SU-DHL-6 (cell line): Measurements from ENCODE around the gene JMJD7.

ENCODE experiments used
- H2AFZ ChIP-seq: fragments of 200-600 bp; sonication (generic); 2 replicates; pipeline ENCODE4 v1.6.1; 2014; ENCODE audit warnings: low read depth, mild to moderate bottlenecking, moderate library complexity, mixed read lengths, antibody characterized with exemption, low read length; ENCODE audit not compliant: severe bottlenecking
- H3F3A ChIP-seq: fragments of 200-600 bp; shearing (Covaris generic); 2 replicates; pipeline ENCODE4 v1.6.0; 2016; ENCODE audit warnings: antibody characterized with exemption, mild to moderate bottlenecking; ENCODE audit not compliant: insufficient read depth
- H3K27ac ChIP-seq: fragments of 200-600 bp; sonication (generic); 2 replicates; pipeline ENCODE4 v1.5.1; 2016; ENCODE audit warnings: low read depth, mild to moderate bottlenecking, low read length, moderate library complexity, mixed read lengths
- H3K27me3 ChIP-seq: fragments of 200-600 bp; sonication (generic), shearing (Covaris generic); 2 replicates; pipeline ENCODE4 v1.6.0; 2014; ENCODE audit warnings: mild to moderate bottlenecking, low read length
- H3K36me3 ChIP-seq: fragments of 200-600 bp; sonication (generic); 2 replicates; pipeline ENCODE4 v1.6.1; 2014; ENCODE audit warnings: mild to moderate bottlenecking, low read length, mixed read lengths
- H3K4me2 ChIP-seq: fragments of 300-600, 200-600 bp; shearing (Covaris generic), sonication (generic); 2 replicates; pipeline ENCODE4 v1.6.0; 2014; ENCODE audit warnings: low read length, low read depth, mild to moderate bottlenecking; ENCODE audit not compliant: poor library complexity, severe bottlenecking
- H3K4me3 ChIP-seq: fragments of 200-600 bp; sonication (generic); 2 replicates; pipeline ENCODE4 v1.5.1; 2014; ENCODE audit warnings: antibody characterized with exemption, low read length, mild to moderate bottlenecking, mixed read lengths; ENCODE audit not compliant: insufficient read depth, poor library complexity, severe bottlenecking
- H3K79me2 ChIP-seq: fragments of 200-600 bp; sonication (generic); 2 replicates; pipeline ENCODE4 v1.6.1; 2014; ENCODE audit warnings: mild to moderate bottlenecking, low read length, moderate library complexity; ENCODE audit not compliant: insufficient read depth
- H3K9ac ChIP-seq: fragments of 200-600 bp; sonication (generic); 2 replicates; pipeline ENCODE4 v1.7.0; 2014; ENCODE audit warnings: mild to moderate bottlenecking, low read length
- H3K9me2 ChIP-seq: fragments of 200-600 bp; sonication (generic); replicated peaks from 2 replicates; pipeline ENCODE4 v1.6.1; 2014; ENCODE audit warnings: low read length; ENCODE audit not compliant: insufficient read depth
- H3K9me3 ChIP-seq: fragments of 200-600 bp; sonication (generic); 2 replicates; pipeline ENCODE4 v1.6.1; 2014; ENCODE audit warnings: low read length, mixed read lengths; ENCODE audit not compliant: insufficient read depth
- H4K20me1 ChIP-seq: fragments of 200-600 bp; sonication (generic); 2 replicates; pipeline ENCODE4 v1.6.1; 2014; ENCODE audit warnings: low read depth, mild to moderate bottlenecking, antibody characterized with exemption, low read length, moderate library complexity, mixed read lengths
- CTCF ChIP-seq: fragments of 200-600 bp; sonication (generic); IDR thresholded peaks from one replicate; pipeline ENCODE4 v1.5.1; 2017; ENCODE audit warnings: antibody characterized with exemption, mild to moderate bottlenecking, low read length, moderate library complexity; ENCODE audit not compliant: insufficient read depth, poor library complexity, severe bottlenecking
- EZH2phosphoT487 ChIP-seq: fragments of 200-600 bp; sonication (generic), shearing (Covaris generic); conservative IDR thresholded peaks from 2 replicates; pipeline ENCODE4 v1.6.1; 2018; ENCODE audit warnings: mild to moderate bottlenecking, antibody characterized with exemption, low read length, moderate library complexity, mixed read lengths

Gene JMJD7

GRCh38 chr15:41792000-41792637 is 35.8 kb upstream of the JMJD7 start:
- H2AFZ ChIP-seq: no peak overlapping the region
- H3K4me3 ChIP-seq: no peak overlapping the region
- H3K9ac ChIP-seq: no peak overlapping the region
- TF ChIP-seq CTCF (no peak), EZH2phosphoT487 (no peak)
- H3K9me2 ChIP-seq: no peaks in the 10 kb centered on the region
- H3K27ac ChIP-seq: no peak overlapping the region
- H3F3A ChIP-seq: no peaks in the 10 kb centered on the region
- H3K4me2 ChIP-seq: no peak overlapping the region
- no peaks in the 10 kb centered on the region for H4K20me1 ChIP-seq
- H3K79me2 ChIP-seq: no peaks in the 10 kb centered on the region
- H3K36me3 ChIP-seq: no peaks in the 10 kb centered on the region
- no peaks in the 10 kb centered on the region for H3K27me3 ChIP-seq
- H3K9me3 ChIP-seq: no peaks in the 10 kb centered on the region

GRCh38 chr15:41794081-41794480 is 33.8 kb upstream of the JMJD7 start:
- H3K79me2 ChIP-seq: no peaks in the 10 kb centered on the region
- H3K9me3 ChIP-seq: no peaks in the 10 kb centered on the region
- no peak for TF ChIP-seq EZH2phosphoT487
- no peak for TF ChIP-seq CTCF
- H3K4me3 ChIP-seq: no peak overlapping the region
- H3K9ac ChIP-seq: no peak overlapping the region
- no peaks in the 10 kb centered on the region for H4K20me1 ChIP-seq
- no peak overlapping the region for H2AFZ ChIP-seq
- H3K27me3 ChIP-seq: no peaks in the 10 kb centered on the region
- no peaks in the 10 kb centered on the region for H3K9me2 ChIP-seq
- H3F3A ChIP-seq: no peaks in the 10 kb centered on the region
- no peak overlapping the region for H3K27ac ChIP-seq
- no peaks in the 10 kb centered on the region for H3K36me3 ChIP-seq
- no peak overlapping the region for H3K4me2 ChIP-seq

- H3K79me2 ChIP-seq: no peaks in the 10 kb centered on the region
- H3K4me3 ChIP-seq: no peak overlapping the region
- H3F3A ChIP-seq: no peaks in the 10 kb centered on the region
- H3K9ac ChIP-seq: no peak overlapping the region
- H2AFZ ChIP-seq: no peak overlapping the region
- no peaks in the 10 kb centered on the region for H4K20me1 ChIP-seq
- no peak overlapping the region for H3K4me2 ChIP-seq
- no peaks in the 10 kb centered on the region for H3K27me3 ChIP-seq
- TF ChIP-seq EZH2phosphoT487 (no peak), CTCF (no peak)
- 0 out of 2 replicates have a peak, but pooled peaks cover 3% of the 10 kb centered on the region for H3K36me3 ChIP-seq
- no peak overlapping the region for H3K27ac ChIP-seq
- no peaks in the 10 kb centered on the region for H3K9me2 ChIP-seq
- H3K9me3 ChIP-seq: no peaks in the 10 kb centered on the region; the same call in 1 of the 2 replicates
Measured at GRCh38 chr15:41795996-41796856, 31.7 kb upstream of the JMJD7 start.
